Measurements from ENCODE around the gene DYNC1LI2.

Gene DYNC1LI2

DNA sequence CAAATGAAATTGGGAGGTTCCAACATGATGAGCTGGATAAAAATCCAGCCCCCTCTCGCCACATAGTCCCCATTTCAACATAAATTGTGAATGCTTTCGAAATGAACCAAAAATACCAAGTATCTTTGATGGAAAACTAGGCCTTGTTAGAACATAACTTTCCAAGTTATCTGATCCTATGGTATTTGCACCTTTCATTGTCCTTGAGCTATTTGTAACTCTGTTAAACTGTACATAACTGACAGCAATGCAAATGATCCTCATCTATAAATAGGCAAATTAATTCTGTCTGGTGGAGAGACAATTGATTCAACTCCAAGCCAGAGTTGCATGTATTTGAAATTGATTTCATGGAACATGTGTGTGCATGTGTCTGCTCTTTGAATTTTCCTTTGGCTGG lies 73.1 kb downstream of the DYNC1LI2 start:
- no peaks in the 10 kb centered on the region for H3K36me3 ChIP-seq (ENCODE audit: insufficient read depth, low read length)
- H3K27me3 ChIP-seq (ENCODE audit: control insufficient read depth in 1 of 2, insufficient read depth in 2 of 2, low read length in 2 of 2): no peaks in the 10 kb centered on the region
- H3K4me1 ChIP-seq (ENCODE audit: insufficient read depth, low read length): peaks cover 8% of the 10 kb centered on the region
- H3K9ac ChIP-seq (ENCODE audit: low read length): no peak overlapping the region
- no peak overlapping the region for H3K27ac ChIP-seq (ENCODE audit: low read depth, low read length)
- H3K4me3 ChIP-seq (ENCODE audit: low read depth in 1 of 2, low read length in 2 of 2): no peak overlapping the region
- no peaks in the 10 kb centered on the region for H3K9me3 ChIP-seq (ENCODE audit: low read length)

DNA sequence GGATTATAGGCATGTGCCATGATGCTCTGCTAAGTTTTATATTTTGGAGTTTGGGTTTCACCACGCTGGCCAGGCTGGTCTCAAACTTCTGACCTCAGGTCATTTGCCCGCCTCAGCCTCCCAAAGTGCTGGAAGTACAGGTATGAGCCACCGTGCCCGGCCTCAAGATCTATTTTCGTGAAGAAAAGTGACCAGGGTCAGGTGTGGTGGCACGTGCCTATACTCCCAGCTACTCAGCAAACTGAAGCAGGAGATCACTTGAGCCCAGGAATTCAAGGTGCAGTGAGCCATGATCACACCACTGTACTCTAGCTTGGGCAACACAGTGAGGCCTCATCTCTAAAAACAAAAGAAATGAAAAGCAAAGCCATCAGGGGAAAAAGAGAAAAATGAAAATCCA lies 73.6 kb downstream of the DYNC1LI2 start:
- no peaks in the 10 kb centered on the region for H3K36me3 ChIP-seq (ENCODE audit: insufficient read depth, low read length)
- no peak overlapping the region for H3K4me3 ChIP-seq (ENCODE audit: low read depth in 1 of 2, low read length in 2 of 2)
- no peak overlapping the region for H3K9ac ChIP-seq (ENCODE audit: low read length)
- no peak overlapping the region for H3K27ac ChIP-seq (ENCODE audit: low read depth, low read length)
- H3K9me3 ChIP-seq (ENCODE audit: low read length): no peaks in the 10 kb centered on the region
- H3K27me3 ChIP-seq (ENCODE audit: control insufficient read depth in 1 of 2, insufficient read depth in 2 of 2, low read length in 2 of 2): no peaks in the 10 kb centered on the region
- peaks cover 8% of the 10 kb centered on the region for H3K4me1 ChIP-seq (ENCODE audit: insufficient read depth, low read length)

DNA sequence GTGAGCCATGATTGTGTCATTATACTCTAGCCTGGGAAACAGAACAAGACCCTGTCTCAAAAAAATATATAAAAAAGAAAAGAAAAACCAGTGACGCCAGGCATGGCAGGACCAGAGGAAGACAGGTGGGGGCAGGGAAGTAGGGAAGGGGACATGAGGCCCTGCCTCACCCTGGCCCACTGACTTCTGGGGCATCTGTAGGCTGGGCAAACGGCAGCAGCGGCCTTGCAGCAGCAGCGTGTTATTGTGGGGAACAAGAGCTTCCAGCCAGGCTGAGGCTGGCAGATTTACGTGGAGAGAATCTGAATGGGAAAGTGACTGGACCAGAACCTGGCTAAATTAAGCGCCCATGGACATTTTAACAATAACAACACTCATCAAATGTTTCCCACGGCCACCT lies 74.2 kb downstream of the DYNC1LI2 start:
- peaks cover 8% of the 10 kb centered on the region for H3K4me1 ChIP-seq (ENCODE audit: insufficient read depth, low read length)
- no peaks in the 10 kb centered on the region for H3K27me3 ChIP-seq (ENCODE audit: control insufficient read depth in 1 of 2, insufficient read depth in 2 of 2, low read length in 2 of 2)
- no peak overlapping the region for H3K4me3 ChIP-seq (ENCODE audit: low read depth in 1 of 2, low read length in 2 of 2)
- H3K36me3 ChIP-seq (ENCODE audit: insufficient read depth, low read length): no peaks in the 10 kb centered on the region
- no peaks in the 10 kb centered on the region for H3K9me3 ChIP-seq (ENCODE audit: low read length)
- no peak overlapping the region for H3K27ac ChIP-seq (ENCODE audit: low read depth, low read length)
- H3K9ac ChIP-seq (ENCODE audit: low read length): no peak overlapping the region

- no peaks in the 10 kb centered on the region for H3K36me3 ChIP-seq (ENCODE audit: insufficient read depth, low read length)
- H3K9ac ChIP-seq (ENCODE audit: low read length): no peak overlapping the region
- peaks cover 8% of the 10 kb centered on the region for H3K4me1 ChIP-seq (ENCODE audit: insufficient read depth, low read length)
- no peak overlapping the region for H3K27ac ChIP-seq (ENCODE audit: low read depth, low read length)
- no peaks in the 10 kb centered on the region for H3K9me3 ChIP-seq (ENCODE audit: low read length)
- no peak overlapping the region for H3K4me3 ChIP-seq (ENCODE audit: low read depth in 1 of 2, low read length in 2 of 2)
- H3K27me3 ChIP-seq (ENCODE audit: control insufficient read depth in 1 of 2, insufficient read depth in 2 of 2, low read length in 2 of 2): no peaks in the 10 kb centered on the region
These were observed 74.8 kb downstream of the DYNC1LI2 start for GRCh38 chr16:66676599-66676998.

- Histone ChIP-seq H3K9ac (ENCODE audit: low read length) (no peak overlapping the region), H3K27ac (ENCODE audit: low read depth, low read length) (no peak overlapping the region), H3K4me1 (ENCODE audit: insufficient read depth, low read length) (peaks cover 8% of the 10 kb centered on the region), H3K9me3 (ENCODE audit: low read length) (no peaks in the 10 kb centered on the region), H3K4me3 (ENCODE audit: low read depth in 1 of 2, low read length in 2 of 2) (no peak overlapping the region), H3K36me3 (ENCODE audit: insufficient read depth, low read length) (no peaks in the 10 kb centered on the region), H3K27me3 (ENCODE audit: control insufficient read depth in 1 of 2, insufficient read depth in 2 of 2, low read length in 2 of 2) (no peaks in the 10 kb centered on the region)
These were observed 77.7 kb downstream of the DYNC1LI2 start for GRCh38 chr16:66673691-66674090.
